Immature natural killer cell (primary cell): ENCODE results near the gene MEPCE. TPM values are rescaled to one million over a fixed set of nuclear protein-coding genes. Genes with fewer than 3 reads are reported as not detected.
A peak's percentile ranks its signal among the peaks of the same experiment; 100 is the strongest.
"Not testable (repeated sequence)": the region's sequence is repeated elsewhere in the genome, so short reads cannot be mapped to it uniquely, and the experiment has no call there.

Experiments used
- DNase-seq, 3 donors: peaks; one replicate each; pipeline ENCODE4 v3.0.0; 2022; ENCODE audit warnings: mixed read lengths in 1 of 3
- H3K27ac Mint-ChIP-seq, 6 donors: one replicate each; pipeline ENCODE4 v1.8.0; 2020; ENCODE audit warnings: mixed read lengths in 6 of 6, mild to moderate bottlenecking in 5 of 6, inconsistent platforms in 4 of 6, moderate library complexity in 3 of 6
- H3K27me3 Mint-ChIP-seq, 3 donors: one replicate each; pipeline ENCODE4 v1.8.0; 2020 to 2021; ENCODE audit warnings: low read depth in 3 of 3, mild to moderate bottlenecking in 3 of 3, mixed read lengths in 3 of 3, moderate library complexity in 3 of 3, inconsistent platforms in 1 of 3
- H3K36me3 Mint-ChIP-seq, 3 donors: one replicate each; pipeline ENCODE4 v1.8.0; 2020; ENCODE audit warnings: mixed read lengths in 3 of 3, inconsistent platforms in 2 of 3, mild to moderate bottlenecking in 2 of 3
- H3K4me1 Mint-ChIP-seq, 2 donors: one replicate each; pipeline ENCODE4 v1.8.0; 2020; ENCODE audit warnings: inconsistent platforms in 2 of 2, mild to moderate bottlenecking in 2 of 2, mixed read lengths in 2 of 2, moderate library complexity in 1 of 2
- H3K4me3 Mint-ChIP-seq, 5 donors: one replicate each; pipeline ENCODE4 v1.8.0; 2020; ENCODE audit warnings: mild to moderate bottlenecking in 5 of 5, mixed read lengths in 5 of 5, inconsistent platforms in 3 of 5, moderate library complexity in 3 of 5
- H3K9me3 Mint-ChIP-seq, 6 donors: one replicate each; pipeline ENCODE4 v1.8.0; 2020; ENCODE audit warnings: mild to moderate bottlenecking in 6 of 6, mixed read lengths in 6 of 6, inconsistent platforms in 4 of 6, moderate library complexity in 3 of 6
- polyA plus RNA-seq, 3 donors: library from polyadenylated mRNA; unstranded; fragments of 300-500 nt; fragmentation: Illumina TruSeq; gene quantifications; one replicate each; pipeline ENCODE4 v1.2.3, GENCODE V29; 2021

The MEPCE gene
- polyA plus RNA-seq, 3 donors from 2014 or later: 3.0 to 12.1 (median 8.3) TPM

DNA sequence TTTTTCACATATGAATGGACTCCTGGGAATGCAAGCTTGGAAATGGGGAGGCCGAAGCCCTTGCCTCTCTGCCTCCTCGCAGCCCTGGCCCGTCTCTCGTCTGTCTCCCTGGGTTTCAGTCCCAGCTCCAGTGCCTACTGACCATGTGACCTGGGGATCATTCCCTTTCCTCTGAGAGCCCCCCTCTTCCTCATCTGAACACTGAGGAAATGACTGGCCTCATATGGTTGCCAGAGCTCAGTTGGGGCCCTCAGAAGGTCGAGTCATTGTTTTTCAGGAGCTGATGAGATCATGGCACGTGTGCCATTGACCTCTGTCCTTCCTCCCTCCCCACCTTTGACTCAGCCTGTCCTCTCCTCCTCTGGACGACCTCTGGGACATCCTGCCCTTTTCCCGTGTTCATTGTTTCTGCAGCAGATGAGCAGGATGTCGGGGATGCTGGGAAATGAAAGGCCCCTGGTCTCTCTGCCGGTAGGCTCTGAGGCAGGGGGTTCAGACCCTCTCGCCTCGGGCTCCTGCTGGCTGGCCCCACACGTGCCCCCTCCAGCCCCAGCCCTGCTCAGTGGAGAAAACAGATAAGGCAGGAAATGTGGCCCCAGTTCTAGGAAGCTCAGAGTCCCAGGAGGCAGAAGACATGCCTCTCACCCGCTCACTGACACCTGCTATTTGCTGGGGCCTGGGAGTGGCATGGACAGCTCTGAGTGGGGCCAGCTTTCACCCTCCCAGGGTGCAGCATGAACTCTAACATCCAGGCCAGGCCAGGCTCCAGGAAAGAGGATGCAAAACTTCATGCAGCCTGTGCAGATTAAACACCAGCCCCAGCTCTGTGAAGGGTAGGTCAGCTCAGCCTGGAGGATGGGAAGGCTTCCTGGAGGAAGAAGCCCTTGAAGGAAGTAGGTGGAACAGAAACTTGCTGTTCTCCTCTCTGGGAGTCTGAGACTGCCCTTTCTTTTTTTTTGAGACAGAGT, 15.0 kb downstream of the MEPCE start:
- no peaks in the 10 kb centered on the region for H3K27me3 Mint-ChIP-seq
- H3K27ac Mint-ChIP-seq: no peak overlapping the region
- peaks cover 0 to 2% of the 10 kb centered on the region in 2 donors for H3K4me1 Mint-ChIP-seq
- no peaks in the 10 kb centered on the region for H3K36me3 Mint-ChIP-seq
- no peaks in the 10 kb centered on the region for H3K9me3 Mint-ChIP-seq
- DNase-seq: no peak
- H3K4me3 Mint-ChIP-seq: no peak overlapping the region

DNA sequence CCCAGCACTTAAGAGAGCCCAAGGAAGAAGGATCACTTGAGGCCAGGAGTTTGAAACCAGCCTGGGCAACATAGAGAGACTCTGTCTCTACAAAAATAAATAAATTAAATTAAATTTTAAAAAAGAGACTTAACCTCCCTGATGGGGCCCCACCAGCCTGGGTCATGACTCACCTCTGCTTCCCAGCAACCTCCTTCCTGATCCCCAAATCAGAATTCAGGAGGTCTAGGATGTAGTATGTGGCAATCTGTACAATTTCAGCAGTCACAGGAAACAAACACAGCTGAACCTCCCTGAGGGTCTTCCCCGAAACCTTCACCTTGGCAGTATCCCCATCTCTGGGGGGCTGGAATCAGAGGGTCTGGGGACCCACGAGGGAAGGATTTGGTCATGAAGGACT, 16.4 kb downstream of the MEPCE start:
- Mint-ChIP-seq H3K4me1 (peaks cover 0 to 7% of the 10 kb centered on the region in 2 donors), H3K27me3 (no peaks in the 10 kb centered on the region), H3K4me3 (no peak overlapping the region), H3K36me3 (no peaks in the 10 kb centered on the region), H3K27ac (no peak overlapping the region), H3K9me3 (no peaks in the 10 kb centered on the region)
- no peak for DNase-seq

DNA sequence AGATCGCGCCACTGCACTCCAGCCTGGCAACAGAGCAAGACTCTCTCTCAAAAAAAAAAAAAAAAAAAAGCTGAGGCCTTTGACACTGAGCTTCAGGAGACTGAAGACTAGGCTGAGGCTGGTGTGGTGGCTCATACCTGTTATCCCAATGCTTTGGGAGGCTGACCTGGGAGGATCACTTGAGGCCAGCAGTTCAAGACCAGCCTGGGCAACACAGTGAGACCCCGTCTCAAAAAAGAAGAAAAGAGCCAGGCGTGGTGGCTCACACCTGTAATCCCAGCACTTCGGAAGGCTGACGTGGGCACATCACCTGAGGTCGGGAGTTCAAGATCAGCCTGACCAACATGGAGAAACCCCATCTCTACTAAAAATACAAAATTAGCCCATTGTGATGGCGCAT, 17.7 kb downstream of the MEPCE start:
- not testable (repeated sequence) for DNase-seq, H3K27me3 Mint-ChIP-seq, H3K27ac Mint-ChIP-seq, H3K9me3 Mint-ChIP-seq, H3K4me3 Mint-ChIP-seq, H3K4me1 Mint-ChIP-seq, H3K36me3 Mint-ChIP-seq

DNA sequence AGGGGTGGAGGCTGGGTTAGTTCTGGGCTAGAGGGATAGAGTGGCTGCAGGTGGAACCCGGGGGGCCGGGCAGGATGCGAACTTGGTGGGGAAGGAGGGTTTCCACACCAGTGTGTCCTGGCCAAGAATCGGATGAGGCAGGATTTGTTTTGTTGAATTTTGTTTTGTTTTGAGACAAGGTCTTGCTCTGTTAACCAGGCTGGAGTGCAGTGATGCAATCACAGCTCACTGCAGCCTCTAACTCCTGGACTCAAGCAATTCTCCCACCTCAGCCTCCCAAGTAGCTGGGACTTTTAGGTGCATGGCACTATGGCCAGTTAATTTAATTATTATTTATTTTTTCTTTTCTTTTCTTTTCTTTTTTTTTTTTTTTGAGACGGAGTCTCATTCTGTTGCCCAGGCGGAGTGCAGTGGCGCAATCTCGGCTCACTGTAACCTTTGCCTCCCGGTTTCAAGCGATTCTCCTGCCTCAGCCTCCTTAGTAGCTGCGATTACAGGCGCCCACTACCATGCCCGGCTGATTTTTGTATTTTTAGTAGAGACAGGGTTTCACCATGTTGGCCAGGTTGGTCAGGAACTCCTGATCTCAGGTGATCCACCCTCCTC, 19.7 kb downstream of the MEPCE start:
- peak overlapping the region in 1 of 5 donors; percentile 40 for H3K4me3 Mint-ChIP-seq
- H3K4me1 Mint-ChIP-seq: peaks cover 0 to 7% of the 10 kb centered on the region in 2 donors
- H3K9me3 Mint-ChIP-seq: no peaks in the 10 kb centered on the region
- no peak for DNase-seq
- peak overlapping the region in 3 of 6 donors; percentile 7 to 45 (median 44) for H3K27ac Mint-ChIP-seq
- H3K36me3 Mint-ChIP-seq: no peaks in the 10 kb centered on the region
- no peaks in the 10 kb centered on the region for H3K27me3 Mint-ChIP-seq

DNA sequence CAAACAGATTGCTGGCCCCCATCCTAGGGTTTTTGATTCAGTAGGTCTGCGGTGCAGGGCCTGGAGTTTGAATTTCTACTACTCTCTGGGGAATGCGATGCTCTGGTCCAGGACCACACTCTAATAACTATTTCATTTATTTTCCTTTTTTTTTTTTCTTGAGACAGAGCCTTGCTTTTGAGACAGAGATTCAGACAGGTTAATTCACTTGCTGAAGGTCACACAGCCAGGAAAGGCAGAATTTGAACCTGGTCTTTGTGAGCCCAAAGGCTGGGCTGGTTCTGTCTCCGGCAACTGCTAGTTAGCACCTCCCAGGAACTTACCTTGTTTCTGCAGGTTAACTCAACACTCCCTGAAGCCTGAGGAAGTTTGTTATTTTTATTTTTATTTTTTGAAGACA, 22.9 kb downstream of the MEPCE start:
- H3K4me1 Mint-ChIP-seq: peaks cover 0 to 10% of the 10 kb centered on the region in 2 donors
- no peaks in the 10 kb centered on the region for H3K9me3 Mint-ChIP-seq
- peak overlapping the region in 1 of 5 donors; percentile 46 for H3K4me3 Mint-ChIP-seq
- DNase-seq: no peak
- no peaks in the 10 kb centered on the region for H3K36me3 Mint-ChIP-seq
- H3K27ac Mint-ChIP-seq: peak overlapping the region in 1 of 6 donors; percentile 14
- H3K27me3 Mint-ChIP-seq: peaks cover 0 to 2% (median 0%) of the 10 kb centered on the region in 3 donors

DNA sequence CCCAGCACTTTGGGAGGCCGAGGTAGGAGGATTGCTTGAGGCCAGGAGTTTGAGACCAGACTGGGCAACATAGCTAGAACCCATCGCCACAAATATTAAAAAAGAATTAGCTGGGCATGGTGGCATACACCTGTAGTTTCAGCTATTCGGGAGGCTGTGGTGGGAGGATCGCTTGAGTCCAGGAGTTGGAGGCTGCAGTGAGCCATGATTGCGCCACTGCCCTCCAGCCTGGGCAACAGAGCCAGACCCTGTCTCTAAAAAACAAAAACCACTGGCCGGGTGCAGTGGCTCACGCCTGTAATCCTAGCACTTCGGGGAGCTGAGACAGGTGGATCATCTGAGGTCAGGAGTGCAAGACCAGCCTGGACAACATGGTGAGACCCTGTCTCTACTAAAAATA, 24.2 kb downstream of the MEPCE start:
- H3K9me3 Mint-ChIP-seq, H3K4me3 Mint-ChIP-seq, H3K36me3 Mint-ChIP-seq, DNase-seq, H3K27ac Mint-ChIP-seq, H3K27me3 Mint-ChIP-seq: not testable (repeated sequence)
- peaks cover 0 to 10% of the 10 kb centered on the region in 2 donors for H3K4me1 Mint-ChIP-seq

DNA sequence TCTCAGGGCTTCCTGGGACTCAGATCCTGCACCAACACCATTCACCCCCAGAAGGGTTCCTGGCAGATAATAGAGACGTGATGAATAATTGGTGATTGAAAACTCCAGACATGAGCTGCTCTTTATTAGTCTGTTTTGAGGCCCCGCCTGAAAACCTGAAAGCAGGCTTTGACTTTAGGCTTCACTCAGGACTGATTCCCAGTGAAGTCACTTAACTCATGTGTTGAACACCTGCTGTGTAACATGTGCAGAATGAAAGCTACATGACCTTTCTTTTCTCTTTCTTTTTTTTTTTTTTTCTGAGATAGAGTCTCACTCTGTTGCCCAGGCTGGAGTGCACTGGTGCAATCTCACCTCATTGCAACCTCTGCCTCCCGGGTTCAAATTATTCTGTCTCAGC, 25.6 kb downstream of the MEPCE start:
- Mint-ChIP-seq H3K27me3 (peaks cover 0 to 4% (median 0%) of the 10 kb centered on the region in 3 donors), H3K27ac (peak overlapping the region in 1 of 6 donors; percentile 3), H3K4me3 (no peak overlapping the region), H3K4me1 (peaks cover 0 to 6% of the 10 kb centered on the region in 2 donors), H3K36me3 (peaks cover 4 to 5% (median 4%) of the 10 kb centered on the region in 3 donors), H3K9me3 (no peaks in the 10 kb centered on the region)
- no peak for DNase-seq

DNA sequence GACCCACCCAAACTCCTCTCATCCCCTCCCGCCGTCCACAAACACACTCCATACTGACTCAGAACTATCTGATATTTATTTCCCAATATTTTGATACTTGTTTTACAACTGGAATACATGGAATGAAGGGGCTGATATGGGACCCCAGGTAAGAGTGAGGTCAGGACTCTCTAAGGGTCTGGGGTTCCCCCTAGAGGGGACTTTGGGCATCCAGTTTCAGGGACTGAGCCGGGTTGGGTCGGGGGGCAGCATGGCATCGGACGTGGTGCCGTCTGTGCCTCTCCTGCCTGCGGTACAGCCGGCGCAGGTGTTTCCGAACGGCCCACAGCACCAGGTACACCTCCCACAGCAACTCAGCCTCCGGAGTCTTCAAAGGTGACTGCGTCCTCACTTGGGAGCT, 26.9 kb downstream of the MEPCE start:
- Mint-ChIP-seq H3K4me3 (no peak overlapping the region), H3K27ac (peak overlapping the region in 1 of 6 donors; percentile 17), H3K4me1 (peaks cover 0 to 3% of the 10 kb centered on the region in 2 donors), H3K36me3 (peaks cover 4 to 5% (median 4%) of the 10 kb centered on the region in 3 donors), H3K27me3 (peaks cover 0 to 4% (median 0%) of the 10 kb centered on the region in 3 donors), H3K9me3 (no peaks in the 10 kb centered on the region)
- no peak for DNase-seq

DNA sequence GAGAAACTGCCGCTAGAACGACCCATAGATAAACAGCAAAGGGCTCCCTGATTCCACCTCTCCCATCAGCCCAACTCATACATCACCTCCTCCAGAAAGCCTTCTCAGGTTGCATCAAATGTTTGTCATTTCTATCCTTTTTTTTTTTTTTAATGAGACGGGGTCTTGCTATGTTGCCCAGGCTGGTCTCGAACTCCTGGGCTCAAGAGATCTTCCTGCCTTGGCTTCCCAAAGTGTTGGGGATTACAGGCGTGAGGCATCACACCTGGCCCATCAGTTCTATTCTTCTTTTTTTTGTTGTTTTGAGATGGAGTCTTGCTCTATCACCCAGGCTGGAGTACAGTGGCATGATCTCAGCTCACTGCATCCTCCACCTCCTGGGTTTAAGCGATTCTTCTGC, 27.4 kb downstream of the MEPCE start:
- H3K9me3 Mint-ChIP-seq: no peaks in the 10 kb centered on the region
- peak overlapping the region in 1 of 6 donors; percentile 17 for H3K27ac Mint-ChIP-seq
- H3K27me3 Mint-ChIP-seq: peaks cover 0 to 4% (median 0%) of the 10 kb centered on the region in 3 donors
- peaks cover 0 to 3% of the 10 kb centered on the region in 2 donors for H3K4me1 Mint-ChIP-seq
- no peak for DNase-seq
- H3K4me3 Mint-ChIP-seq: no peak overlapping the region
- H3K36me3 Mint-ChIP-seq: peaks cover 4 to 7% (median 4%) of the 10 kb centered on the region in 3 donors

DNA sequence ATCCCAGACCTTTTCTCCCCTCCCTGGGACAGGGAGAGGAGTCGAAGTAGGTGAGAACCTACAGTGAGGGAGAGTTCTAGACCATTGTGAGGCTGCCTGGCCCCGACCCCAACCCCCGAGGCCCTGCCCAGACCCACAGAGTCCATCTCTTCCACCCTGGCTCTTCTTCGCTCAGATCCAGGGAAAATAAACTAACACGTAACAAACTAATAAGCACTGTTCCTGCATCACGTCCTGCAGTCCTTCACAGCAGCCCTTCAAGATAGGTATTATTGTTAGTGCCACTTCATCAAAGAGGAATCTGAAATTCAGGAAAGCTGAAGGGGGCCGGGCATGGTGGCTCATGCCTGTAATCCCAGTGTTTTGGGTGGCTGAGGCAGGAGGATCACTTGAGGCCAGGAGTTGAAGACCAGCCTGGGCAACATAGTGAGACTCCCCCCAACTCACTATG, 34.6 kb downstream of the MEPCE start, which contains the start of gene SPACDR:
SPACDR (minus strand) TSS at position 51 of the 451 bp plus-strand sequence. CDS start 235 bp downstream, outside the sequence.
- no peak within 1 kb of the TSS for H3K4me3 Mint-ChIP-seq
- peaks cover 0 to 4% of the 10 kb centered on the region in 2 donors for H3K4me1 Mint-ChIP-seq
- H3K27me3 Mint-ChIP-seq: peaks cover 0 to 4% (median 0%) of the 10 kb centered on the region in 3 donors
- H3K36me3 Mint-ChIP-seq: peaks cover 0 to 9% (median 0%) of the 10 kb centered on the region in 3 donors
- DNase-seq: no peak
- peak within 1 kb of the TSS in 2 of 6 donors; percentile 7 to 18 for H3K27ac Mint-ChIP-seq
- H3K9me3 Mint-ChIP-seq: no peaks in the 10 kb centered on the region

DNA sequence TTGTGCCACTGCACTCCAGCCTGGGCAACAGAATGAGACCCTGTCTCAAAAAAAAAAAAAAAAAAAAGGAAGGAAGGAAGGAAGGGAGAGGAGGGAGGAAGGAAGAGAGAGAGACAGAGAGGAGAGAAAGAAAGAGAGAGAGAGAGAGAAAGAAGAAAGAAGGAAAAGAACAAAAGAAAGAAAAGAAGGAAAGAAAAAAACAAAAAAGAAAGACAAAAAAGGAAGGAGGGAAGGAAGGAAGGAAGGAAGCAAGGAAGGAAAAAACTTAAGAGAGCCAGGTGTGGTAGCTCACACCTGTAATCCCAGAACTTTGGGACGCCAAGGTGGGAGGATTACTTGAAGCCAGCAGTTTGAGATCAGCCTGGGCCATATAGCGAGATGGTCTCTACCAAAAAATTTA, 35.2 kb downstream of the MEPCE start:
- Mint-ChIP-seq H3K27me3 (peaks cover 0 to 4% (median 0%) of the 10 kb centered on the region in 3 donors), H3K4me1 (peaks cover 0 to 5% of the 10 kb centered on the region in 2 donors), H3K4me3 (no peak overlapping the region), H3K27ac (peak overlapping the region in 1 of 6 donors; percentile 7), H3K36me3 (peaks cover 0 to 9% (median 0%) of the 10 kb centered on the region in 3 donors), H3K9me3 (no peaks in the 10 kb centered on the region)
- no peak for DNase-seq

DNA sequence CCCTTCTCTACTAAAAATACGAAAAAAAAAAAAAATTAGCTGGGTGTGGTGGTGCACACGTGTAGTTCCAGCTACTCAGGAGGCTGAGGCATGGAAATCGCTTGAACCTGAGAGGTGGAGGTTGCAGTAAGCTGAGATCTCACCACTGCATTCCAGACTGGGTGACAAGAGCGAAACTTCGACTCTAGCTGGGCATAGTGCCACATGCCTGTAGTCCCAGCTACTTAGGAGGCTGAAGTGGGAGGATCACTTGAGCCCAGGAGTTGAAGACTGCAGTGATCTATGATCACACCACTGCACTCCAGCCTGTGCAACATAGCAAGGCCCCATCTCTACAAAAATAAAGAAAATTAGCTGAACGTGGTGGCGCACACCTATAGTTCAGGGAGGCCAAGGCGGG, 35.7 kb downstream of the MEPCE start:
- peaks cover 0 to 9% (median 0%) of the 10 kb centered on the region in 3 donors for H3K36me3 Mint-ChIP-seq
- H3K4me1 Mint-ChIP-seq: peaks cover 0 to 5% of the 10 kb centered on the region in 2 donors
- no peaks in the 10 kb centered on the region for H3K9me3 Mint-ChIP-seq

DNA sequence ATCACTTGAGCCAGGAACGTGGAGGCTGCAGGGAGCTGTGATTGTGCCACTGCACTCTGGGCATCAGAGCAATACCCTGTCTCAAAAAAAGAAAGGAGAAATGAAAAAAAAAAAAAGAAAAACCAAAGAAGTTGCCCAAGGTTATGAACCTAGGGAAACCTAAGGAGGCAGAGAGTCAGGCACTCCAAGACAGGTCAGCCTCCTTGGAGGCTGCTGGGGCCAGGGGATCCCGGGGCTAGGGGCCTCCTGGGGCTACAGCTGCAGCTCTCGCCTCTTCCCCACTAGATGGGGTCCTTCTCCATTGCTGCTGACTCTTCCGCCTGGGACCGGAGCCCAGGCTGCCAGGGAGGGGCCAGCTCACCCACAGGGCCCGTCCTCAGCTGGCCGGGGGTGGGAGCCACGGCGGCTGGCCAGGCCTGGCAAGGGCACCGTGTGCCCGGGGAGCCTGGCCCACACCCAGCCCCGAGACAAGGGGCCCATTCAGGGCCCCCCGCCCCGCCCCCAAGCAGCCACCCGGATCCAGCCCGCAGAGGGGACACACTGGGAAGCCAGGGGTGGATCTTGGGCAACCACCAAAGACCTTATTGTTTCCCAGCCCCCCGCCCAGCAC, 36.2 kb downstream of the MEPCE start:
- Mint-ChIP-seq H3K27me3 (peaks cover 0 to 4% (median 0%) of the 10 kb centered on the region in 3 donors), H3K36me3 (peaks cover 0 to 9% (median 0%) of the 10 kb centered on the region in 3 donors), H3K27ac (peak overlapping the region in 1 of 6 donors; percentile 72), H3K4me1 (peaks cover 0 to 7% of the 10 kb centered on the region in 2 donors), H3K4me3 (no peak overlapping the region), H3K9me3 (no peaks in the 10 kb centered on the region)
- DNase-seq: no peak

More for the DNA sequence above, 35.7 kb downstream of the MEPCE start:
- Mint-ChIP-seq H3K27me3 (peaks cover 0 to 4% (median 0%) of the 10 kb centered on the region in 3 donors), H3K4me3 (no peak overlapping the region), H3K27ac (peak overlapping the region in 2 of 6 donors; percentile 72 to 84)
- no peak for DNase-seq
